UCSD-AML1 (cell line): ENCODE results near the gene XKR3.
"Not testable (repeated sequence)": the region's sequence is repeated elsewhere in the genome, so short reads cannot be mapped to it uniquely, and the experiment has no call there.

Experiments used
- DNase-seq: peaks from one replicate; lab custom pipeline; 2025; ENCODE audit not compliant: unreplicated experiment; lab: John Stamatoyannopoulos, UW

XKR3 gene

GRCh38 chr22:16824716-16825687 is at the start of gene XKR3:
TSS of gene XKR3 (minus strand) at chr22:16825411. CDS start at chr22:16808073, 17,338 bp downstream.
- DNase-seq, result no peak

DNA sequence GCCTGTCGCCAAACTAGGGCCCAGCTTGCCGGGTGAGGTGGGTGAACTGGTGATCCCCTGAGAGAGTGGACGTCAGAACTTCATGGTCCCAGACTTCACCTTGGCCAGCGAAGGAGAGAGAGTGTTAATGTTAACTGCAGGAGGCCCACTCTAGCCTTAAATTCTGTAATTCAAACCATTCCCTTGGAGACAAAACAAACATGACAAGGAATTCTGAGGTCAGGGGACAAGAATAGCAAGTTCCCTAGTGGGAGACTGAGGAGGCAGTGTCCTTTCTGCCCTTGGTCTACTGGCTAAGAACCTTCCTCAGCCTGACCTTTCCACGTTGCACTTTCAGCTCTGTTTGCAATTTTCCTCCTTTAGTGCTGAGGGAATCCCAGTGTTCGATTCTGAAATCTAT is 44.4 kb upstream of the XKR3 start:
- not testable (repeated sequence) for DNase-seq

GRCh38 chr22:16866167-16866566 is 41.0 kb upstream of the XKR3 start:
- no peak for DNase-seq

DNA sequence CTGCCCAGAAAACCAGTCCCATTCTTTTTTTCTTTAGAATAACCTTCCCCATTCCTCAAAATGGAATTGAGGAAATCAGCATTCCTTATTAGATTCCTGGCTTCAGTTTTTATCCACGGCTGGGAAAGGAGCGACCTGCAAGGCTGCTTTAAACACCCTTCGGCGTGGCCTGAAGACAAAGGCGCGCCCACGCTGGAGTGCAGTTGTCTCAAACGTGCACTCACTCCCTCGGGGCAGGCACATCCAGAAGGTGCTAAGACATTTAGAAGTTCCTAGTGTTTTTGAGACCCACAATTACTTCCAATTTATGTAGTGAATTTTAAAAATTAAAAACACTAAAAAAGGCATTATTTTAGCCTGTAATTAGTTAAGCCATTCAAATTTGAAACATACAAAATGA is 31.6 kb upstream of the XKR3 start:
- DNase-seq, result not testable (repeated sequence)

DNA sequence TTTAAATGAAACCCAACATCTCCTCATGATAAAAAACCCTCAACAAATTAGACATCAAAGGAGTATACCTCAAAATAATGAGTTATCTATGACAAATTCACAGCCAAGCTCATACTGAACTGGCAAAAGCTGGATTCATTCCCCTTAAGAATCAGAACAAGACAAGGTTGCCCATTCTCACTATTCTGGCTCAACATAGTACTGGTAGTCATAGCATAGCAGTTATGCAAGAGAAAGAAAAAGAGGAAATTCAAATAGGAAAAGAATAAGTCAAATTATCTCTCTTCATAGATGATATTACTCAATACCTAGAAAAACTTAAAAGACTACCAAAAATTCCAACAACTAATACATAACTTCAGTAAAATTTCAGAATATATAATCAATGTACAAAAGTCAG is 29.4 kb upstream of the XKR3 start:
- no peak for DNase-seq

GRCh38 chr22:16851268-16851996 is 26.2 kb upstream of the XKR3 start:
- DNase-seq, result not testable (repeated sequence)

DNA sequence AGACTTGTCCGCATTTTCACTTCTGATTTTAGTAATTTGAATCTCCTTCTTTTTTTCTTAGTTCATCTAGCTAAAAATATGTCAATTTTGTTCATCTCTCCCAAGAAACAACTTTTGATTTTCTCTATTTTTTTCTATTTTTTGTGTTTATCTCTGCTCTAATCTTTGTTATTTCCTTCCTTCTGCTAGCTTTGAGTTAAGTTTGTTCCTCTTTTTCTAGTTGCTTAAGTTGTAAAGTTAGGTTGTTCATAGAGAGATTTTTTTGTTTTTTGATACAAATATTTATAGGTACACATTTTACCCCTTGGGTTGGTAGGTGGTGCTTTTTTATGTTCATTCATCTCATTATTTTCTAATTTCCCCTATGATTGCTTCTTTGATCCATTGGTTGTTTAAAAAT is 22.1 kb upstream of the XKR3 start:
- no peak for DNase-seq

- DNase-seq, result no peak
Measured at GRCh38 chr22:16845881-16846280, 20.7 kb upstream of the XKR3 start.

GRCh38 chr22:16845465-16845864 is 20.3 kb upstream of the XKR3 start:
- no peak for DNase-seq

DNA sequence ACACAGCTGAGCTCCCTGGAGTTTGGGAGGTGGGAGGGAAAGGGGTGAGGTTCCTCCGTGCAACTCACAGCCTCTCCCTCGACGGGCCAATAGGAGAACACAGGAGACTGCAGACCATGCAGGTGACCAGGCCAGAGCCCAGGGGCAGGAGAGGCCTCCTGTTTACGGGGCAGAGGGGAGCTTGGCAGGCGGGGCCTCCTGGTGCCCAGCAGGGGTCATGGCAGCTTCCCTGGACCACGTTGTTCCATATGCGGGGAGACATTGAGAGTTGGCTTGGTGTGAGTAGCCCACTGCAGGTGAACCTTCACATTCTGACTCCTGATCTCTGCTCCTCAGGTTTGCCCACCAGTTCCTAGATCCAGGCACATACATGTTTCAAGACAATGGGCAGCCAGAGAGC is 19.3 kb upstream of the XKR3 start:
- DNase-seq, result no peak

DNA sequence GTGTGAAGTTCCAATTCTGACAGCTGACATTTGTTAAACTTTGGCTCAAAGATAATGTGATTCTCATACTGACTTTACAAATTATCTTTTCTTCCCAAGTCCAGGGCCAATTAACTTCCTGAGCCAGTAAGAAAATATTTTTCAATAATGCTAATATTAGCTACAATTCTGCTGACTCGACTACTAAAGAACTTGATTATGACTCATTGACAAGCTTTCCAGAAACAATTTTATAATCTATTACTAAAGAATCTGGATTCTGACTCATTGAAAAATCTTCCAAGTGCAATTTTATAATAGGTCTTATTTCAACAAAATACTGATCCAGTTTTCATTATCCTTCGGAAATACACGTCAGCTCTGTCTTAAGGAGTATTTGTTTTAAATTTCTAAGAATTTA is 12.9 kb upstream of the XKR3 start:
- DNase-seq, result no peak

DNA sequence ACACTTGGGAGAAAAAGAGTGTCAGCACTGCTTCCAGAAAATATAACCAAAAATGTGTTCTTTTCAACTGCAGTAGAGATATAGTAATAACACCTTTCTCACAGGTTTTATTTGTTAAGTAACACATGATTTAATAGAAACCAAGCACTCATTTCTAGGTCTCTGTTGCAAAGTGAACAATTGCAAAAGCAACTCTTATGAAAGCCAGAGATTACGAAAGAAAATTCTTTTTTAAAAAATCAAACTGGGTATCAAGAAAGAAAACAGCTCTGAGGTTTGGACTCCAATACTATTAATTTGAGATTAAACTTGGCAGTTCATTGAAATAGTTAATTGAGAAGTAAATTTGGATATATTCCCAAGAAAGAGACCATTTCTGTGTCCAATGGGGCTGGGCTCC is 9.8 kb upstream of the XKR3 start:
- DNase-seq, result no peak

GRCh38 chr22:16831257-16831656 is 6.0 kb upstream of the XKR3 start:
- DNase-seq, result no peak

DNA sequence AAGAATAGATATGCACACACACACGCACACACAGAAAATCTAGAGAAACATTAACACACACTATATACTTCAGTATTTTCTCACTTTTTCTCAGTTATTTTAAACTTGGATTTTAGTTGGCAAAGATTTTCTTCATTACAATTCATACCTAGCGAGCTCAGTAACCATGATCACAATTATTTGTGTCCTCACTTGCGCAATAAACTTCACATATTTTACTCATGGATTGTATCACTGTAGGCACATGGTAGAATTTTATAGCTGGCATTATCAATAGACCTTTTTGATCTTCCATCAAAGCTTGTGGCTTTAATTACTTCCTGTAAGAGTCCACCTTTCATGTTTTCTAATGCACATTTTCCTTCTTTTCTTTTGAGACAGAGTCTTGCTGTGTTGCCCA is 4.8 kb upstream of the XKR3 start:
- no peak for DNase-seq

- DNase-seq, result no peak
Measured at GRCh38 chr22:16828876-16829275, 3.7 kb upstream of the XKR3 start.

- DNase-seq, result no peak
Measured at GRCh38 chr22:16827506-16827905, 2.3 kb upstream of the XKR3 start.

- DNase-seq, result no peak
Measured at GRCh38 chr22:16819249-16819648, 6.0 kb downstream of the XKR3 start.

- DNase-seq, result no peak
Measured at GRCh38 chr22:16818538-16818937, 6.7 kb downstream of the XKR3 start.

GRCh38 chr22:16815073-16815472 is 10.1 kb downstream of the XKR3 start:
- no peak for DNase-seq

GRCh38 chr22:16810188-16810802 is 14.9 kb downstream of the XKR3 start:
- no peak for DNase-seq

DNA sequence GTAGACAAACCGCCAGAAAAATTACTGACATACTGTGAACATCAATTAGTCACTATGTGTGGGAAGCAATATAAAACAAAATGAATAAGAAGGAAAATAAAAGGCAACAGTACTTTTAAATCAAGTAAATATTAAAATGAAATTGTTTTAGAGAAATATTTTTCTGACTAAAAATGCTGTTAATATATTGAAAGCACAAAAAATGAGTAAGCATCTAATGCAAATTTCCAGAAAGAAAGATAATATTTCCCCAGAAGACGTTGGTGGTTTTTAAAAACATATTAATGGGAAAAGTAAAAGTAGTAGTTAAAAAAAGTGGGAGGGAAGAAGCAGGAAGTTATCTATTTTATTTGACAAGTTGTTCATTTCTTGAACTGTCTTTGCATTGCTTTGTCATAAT is 16.5 kb downstream of the XKR3 start:
- DNase-seq, result no peak

DNA sequence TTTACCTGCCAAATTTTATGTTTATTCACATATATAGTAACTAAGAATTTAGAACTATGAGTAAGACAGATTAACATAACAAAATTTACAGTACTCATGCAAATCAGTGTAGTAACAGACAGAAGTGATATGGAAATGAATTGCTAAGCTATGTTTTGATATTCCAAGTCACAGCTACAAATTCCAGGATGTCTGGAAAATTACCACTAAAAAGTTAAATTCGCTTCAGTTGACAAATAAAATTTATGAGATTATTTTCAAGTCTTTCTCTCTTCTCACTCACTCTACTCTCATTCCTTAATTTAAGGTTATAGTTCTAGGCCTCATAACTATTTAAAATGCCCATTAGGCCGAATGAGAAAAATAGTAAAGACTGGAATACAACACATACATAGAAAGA is 18.1 kb downstream of the XKR3 start:
- DNase-seq, result no peak
